HG02798 (cell line): ENCODE data around the gene OR5K4.
"Not testable (repeated sequence)": the region's sequence is repeated elsewhere in the genome, so short reads cannot be mapped to it uniquely, and the experiment has no call there.

Experiments
- ATAC-seq: cut with Tn5 transposase; IDR thresholded peaks from one replicate; pipeline ENCODE4 v1.9.1; 2021; ENCODE audit warnings: mild to moderate bottlenecking; ENCODE audit not compliant: unreplicated experiment, poor library complexity

OR5K4 gene

GRCh38 chr3:98367464-98368246, 14.0 kb downstream of the OR5K4 start:
- ATAC-seq: no peak

DNA sequence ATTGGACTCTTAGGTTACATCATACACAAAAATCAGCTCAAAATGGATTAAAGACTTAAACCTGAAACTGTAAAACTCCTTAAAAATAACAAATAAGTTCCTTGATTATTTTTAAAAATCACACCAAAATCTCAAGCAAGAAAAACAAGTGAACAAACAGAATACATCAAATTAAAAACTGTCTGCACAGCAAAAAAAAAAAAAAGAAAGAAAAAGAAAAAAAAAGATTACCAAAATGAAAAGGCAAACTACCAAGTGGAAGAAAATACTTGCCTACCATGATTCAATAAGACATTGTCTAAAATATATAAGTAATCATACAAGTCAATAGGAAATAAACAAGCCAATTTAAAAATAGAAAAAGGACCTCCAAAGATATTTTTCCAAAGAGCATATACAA, 17.5 kb downstream of the OR5K4 start:
- no peak for ATAC-seq

DNA sequence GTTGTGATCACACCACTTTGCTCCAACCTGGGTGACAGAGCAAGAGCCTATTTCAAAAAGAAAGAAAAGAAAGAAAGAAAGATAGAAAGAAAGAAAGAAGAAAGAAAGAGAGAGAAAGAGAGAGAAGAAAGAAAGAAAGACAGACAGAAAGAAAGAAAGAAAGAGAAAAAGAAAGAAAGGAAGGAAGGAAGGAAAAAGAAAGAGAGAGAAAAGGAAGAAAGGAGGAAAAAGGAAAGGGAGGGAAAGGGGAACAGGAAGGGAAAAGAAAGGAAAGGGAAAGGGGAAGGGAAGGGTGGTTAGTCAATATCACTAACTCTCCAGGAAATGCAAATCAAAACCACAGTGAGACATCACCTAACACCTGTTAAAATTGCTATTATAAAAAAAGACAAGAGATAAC, 18.2 kb downstream of the OR5K4 start:
- no peak for ATAC-seq

GRCh38 chr3:98372445-98372844, 18.8 kb downstream of the OR5K4 start:
- ATAC-seq: no peak

DNA sequence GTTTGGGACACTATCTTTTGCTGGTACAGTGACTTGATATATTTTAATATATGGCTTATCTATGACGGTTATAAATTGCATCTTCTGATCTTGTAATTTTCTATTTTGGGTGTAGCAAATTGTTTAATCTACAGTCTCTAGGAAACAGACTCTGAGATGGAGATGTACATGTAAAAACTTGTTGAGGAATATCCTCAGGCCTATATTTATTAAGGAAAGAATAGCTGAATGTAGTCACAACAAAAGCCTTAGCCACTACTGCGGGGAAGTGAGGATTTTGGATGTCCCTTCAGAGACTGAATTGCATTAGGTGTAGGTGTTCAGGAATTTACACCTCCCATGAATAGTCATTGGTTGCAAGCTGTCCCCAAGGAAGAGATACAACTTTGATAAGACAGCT, 23.0 kb downstream of the OR5K4 start:
- no peak for ATAC-seq

DNA sequence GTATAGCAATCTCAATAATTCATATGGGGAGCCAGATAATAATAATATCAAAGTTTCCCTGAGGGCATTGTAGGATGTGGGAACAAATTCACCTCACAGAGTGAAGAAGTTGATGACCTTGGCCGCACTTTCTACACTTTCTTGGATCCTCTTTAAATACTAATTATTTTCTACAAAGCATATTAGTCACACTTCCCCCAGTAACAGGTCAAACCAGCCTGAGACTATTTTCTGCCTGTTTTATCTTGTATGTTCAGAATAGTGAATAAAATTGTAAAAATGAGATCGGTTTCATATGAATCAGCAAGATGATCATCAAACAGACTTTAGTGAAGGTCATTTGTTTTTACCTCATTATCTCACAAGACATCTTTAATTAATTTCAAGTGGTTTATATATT, 34.5 kb downstream of the OR5K4 start:
- no peak for ATAC-seq

DNA sequence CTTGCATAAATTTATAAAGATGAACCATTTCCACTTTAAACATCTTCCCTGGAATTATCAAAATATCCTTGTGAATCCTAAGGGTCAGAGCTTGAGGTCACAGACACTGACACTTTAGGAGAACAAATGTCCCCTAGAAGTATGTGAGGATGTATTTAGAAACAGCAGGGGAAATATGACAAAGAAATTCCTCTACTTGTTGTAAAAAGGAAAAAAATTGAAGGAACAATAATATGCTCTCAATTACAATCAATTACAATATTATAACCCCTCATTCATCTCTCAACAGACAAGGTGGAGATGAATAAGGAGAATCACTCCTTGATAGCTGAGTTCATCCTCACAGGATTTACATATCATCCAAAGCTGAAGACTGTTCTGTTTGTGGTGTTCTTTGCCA, 36.7 kb downstream of the OR5K4 start, which contains the start of gene OR5K3:
Gene OR5K3 (plus strand): TSS at position 301 of the 400 bp plus-strand sequence. CDS start 0 bp downstream, at position 301.
- ATAC-seq: no peak

DNA sequence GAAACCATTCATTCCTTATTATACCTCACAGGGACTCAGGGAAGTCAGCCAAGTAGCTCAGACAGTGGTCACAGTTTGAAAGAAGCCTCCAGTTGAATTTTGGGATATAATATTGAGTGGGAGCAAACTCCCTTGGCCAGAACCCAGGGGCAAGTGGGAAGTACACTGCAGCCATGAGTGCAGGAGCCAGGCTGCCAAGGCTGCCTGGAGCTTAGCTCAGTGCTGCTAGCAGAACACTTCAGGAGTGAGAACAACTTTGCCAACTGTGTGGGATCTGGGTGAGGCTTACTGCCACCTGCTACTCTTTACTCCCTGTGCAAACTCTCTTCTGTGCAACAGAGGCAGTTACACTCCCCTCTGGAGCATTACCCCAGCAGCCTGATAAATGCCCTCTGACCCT, 41.4 kb downstream of the OR5K4 start:
- ATAC-seq: no peak

GRCh38 chr3:98396482-98396881, 42.8 kb downstream of the OR5K4 start:
- not testable (repeated sequence) for ATAC-seq

GRCh38 chr3:98398513-98398912, 44.9 kb downstream of the OR5K4 start:
- ATAC-seq: no peak

DNA sequence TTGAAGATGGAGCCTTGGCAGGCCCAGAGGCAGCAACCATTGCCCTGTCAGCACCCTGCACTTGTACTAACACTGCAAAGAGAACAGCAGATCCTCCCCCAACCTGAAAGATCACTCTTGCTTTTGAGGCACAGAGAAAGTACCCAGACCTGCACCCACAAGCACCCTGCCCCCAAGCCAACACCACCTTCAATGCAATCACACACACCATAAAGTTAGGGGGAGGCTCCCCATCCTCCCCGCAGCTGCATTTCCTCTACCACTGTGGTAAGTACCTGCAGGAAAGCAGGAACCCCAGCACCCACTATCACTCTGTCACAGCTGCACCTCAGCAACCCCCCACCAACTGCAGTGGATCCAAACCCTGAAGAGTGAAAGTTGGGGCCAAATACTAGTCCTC, 48.9 kb downstream of the OR5K4 start:
- ATAC-seq: no peak

DNA sequence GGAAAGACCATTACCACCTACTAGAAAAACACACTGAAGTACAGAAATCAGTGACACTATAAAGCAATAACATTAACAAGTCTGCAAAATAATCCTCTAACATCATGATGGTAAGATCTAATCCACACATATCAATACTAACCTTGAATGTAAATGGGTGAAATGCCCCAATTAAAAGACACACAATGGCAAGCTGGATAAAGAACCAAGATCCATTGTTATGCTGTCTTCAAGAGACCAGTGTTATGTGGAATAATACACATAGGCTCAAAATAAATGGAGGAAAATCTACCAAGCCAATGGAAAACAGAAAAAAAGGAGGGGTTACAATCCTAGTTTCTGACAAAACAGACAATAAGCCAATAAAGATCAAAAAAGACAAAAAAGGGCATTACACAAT, 50.4 kb downstream of the OR5K4 start:
- ATAC-seq: no peak
